Trophoblast cell (in vitro differentiated cells and primary cell): ENCODE data around the gene KAT6B.

Experiments
- DNase-seq, 2 donors: peaks; one replicate each; pipeline ENCODE4 v3.0.0-alpha.2; 2016
- H2AFZ ChIP-seq: 2 replicates; pipeline ENCODE4 v1.6.1; 2013; ENCODE audit warnings: low read length, moderate library complexity, mild to moderate bottlenecking; ENCODE audit not compliant: insufficient read depth, poor library complexity
- H2AK5ac ChIP-seq: 2 replicates; pipeline ENCODE4 v1.6.1; 2013; ENCODE audit warnings: mild to moderate bottlenecking, low read length
- H2BK120ac ChIP-seq: 2 replicates; pipeline ENCODE4 v1.6.1; 2013; ENCODE audit warnings: low read length, mild to moderate bottlenecking, moderate library complexity; ENCODE audit not compliant: insufficient read depth, poor library complexity
- H2BK12ac ChIP-seq: 2 replicates; pipeline ENCODE4 v1.6.1; 2013; ENCODE audit warnings: mild to moderate bottlenecking, low read length, moderate library complexity
- H2BK5ac ChIP-seq: 2 replicates; pipeline ENCODE4 v1.6.1; 2013; ENCODE audit warnings: low read length, low read depth, moderate library complexity, mild to moderate bottlenecking; ENCODE audit not compliant: poor library complexity
- H3K14ac ChIP-seq: 2 replicates; pipeline ENCODE4 v1.6.1; 2013; ENCODE audit warnings: mild to moderate bottlenecking, low read length
- H3K18ac ChIP-seq: 2 replicates; pipeline ENCODE4 v1.6.1; 2013; ENCODE audit warnings: mild to moderate bottlenecking, low read length
- H3K23ac ChIP-seq: 2 replicates; pipeline ENCODE4 v1.6.1; 2013; ENCODE audit warnings: low read length
- H3K27ac ChIP-seq: 2 replicates; pipeline ENCODE4 v1.5.1; 2013; ENCODE audit warnings: low read depth, mild to moderate bottlenecking, inconsistent platforms, low read length, moderate library complexity
- H3K27me3 ChIP-seq: 2 replicates; pipeline ENCODE4 v1.6.1; 2013; ENCODE audit warnings: inconsistent platforms, mild to moderate bottlenecking, low read length, moderate library complexity; ENCODE audit not compliant: insufficient read depth
- H3K36me3 ChIP-seq, 2 experiments: 1 replicate in 1 of 2; 2 replicates in 1 of 2; pipeline ENCODE4 v1.6.1; 2013; ENCODE audit warnings: low read length in 2 of 2, mild to moderate bottlenecking in 2 of 2, moderate library complexity in 1 of 2; ENCODE audit not compliant: insufficient read depth in 2 of 2, control insufficient read depth in 1 of 2
- H3K4ac ChIP-seq: 2 replicates; pipeline ENCODE4 v1.6.1; 2013; ENCODE audit warnings: low read depth, mild to moderate bottlenecking, low read length, moderate library complexity
- H3K4me1 ChIP-seq, 2 experiments: 1 replicate in 1 of 2; 2 replicates in 1 of 2; pipeline ENCODE4 v1.6.1; 2013; ENCODE audit warnings: low read length in 2 of 2, mild to moderate bottlenecking in 2 of 2, moderate library complexity in 1 of 2; ENCODE audit not compliant: insufficient read depth in 2 of 2, control insufficient read depth in 1 of 2
- H3K4me2 ChIP-seq: 2 replicates; pipeline ENCODE4 v1.6.1; 2013; ENCODE audit warnings: inconsistent platforms, mild to moderate bottlenecking, low read length, moderate library complexity
- H3K4me3 ChIP-seq: 2 replicates; pipeline ENCODE4 v1.5.1; 2013; ENCODE audit warnings: mild to moderate bottlenecking, low read depth, low read length, inconsistent platforms
- H3K79me1 ChIP-seq: one replicate; pipeline ENCODE4 v1.6.1; 2013; ENCODE audit warnings: low read length
- H3K79me2 ChIP-seq: 2 replicates; pipeline ENCODE4 v1.6.1; 2013; ENCODE audit warnings: low read length, mild to moderate bottlenecking; ENCODE audit not compliant: control insufficient read depth, insufficient read depth, poor library complexity
- H3K9ac ChIP-seq: 2 replicates; pipeline ENCODE4 v1.6.1; 2013; ENCODE audit warnings: mild to moderate bottlenecking, low read length
- H3K9me3 ChIP-seq: 2 replicates; pipeline ENCODE4 v1.6.1; 2013; ENCODE audit warnings: low read depth, mild to moderate bottlenecking, control low read depth, inconsistent platforms, low read length; ENCODE audit not compliant: insufficient read depth
- H4K12ac ChIP-seq: 2 replicates; pipeline ENCODE4 v1.6.1; 2013; ENCODE audit warnings: low read depth, mild to moderate bottlenecking, low read length, moderate library complexity
- H4K8ac ChIP-seq: 2 replicates; pipeline ENCODE4 v1.6.1; 2013; ENCODE audit warnings: low read depth, mild to moderate bottlenecking, low read length, moderate library complexity
- H4K91ac ChIP-seq: one replicate; pipeline ENCODE4 v1.6.1; 2013; ENCODE audit warnings: low read depth, mild to moderate bottlenecking, low read length, moderate library complexity
- WGBS: extraction: QIAGEN DNeasy Blood & Tissue Kit; methylation state at CpG from one replicate; pipeline ENCODE4 v1.1.7; 2013; ENCODE audit warnings: missing lambda C conversion rate; ENCODE audit not compliant: insufficient read length, insufficient coverage; ENCODE audit errors: extremely low coverage; 5-methylcytosine and 5-hydroxymethylcytosine counted together

KAT6B gene

DNA sequence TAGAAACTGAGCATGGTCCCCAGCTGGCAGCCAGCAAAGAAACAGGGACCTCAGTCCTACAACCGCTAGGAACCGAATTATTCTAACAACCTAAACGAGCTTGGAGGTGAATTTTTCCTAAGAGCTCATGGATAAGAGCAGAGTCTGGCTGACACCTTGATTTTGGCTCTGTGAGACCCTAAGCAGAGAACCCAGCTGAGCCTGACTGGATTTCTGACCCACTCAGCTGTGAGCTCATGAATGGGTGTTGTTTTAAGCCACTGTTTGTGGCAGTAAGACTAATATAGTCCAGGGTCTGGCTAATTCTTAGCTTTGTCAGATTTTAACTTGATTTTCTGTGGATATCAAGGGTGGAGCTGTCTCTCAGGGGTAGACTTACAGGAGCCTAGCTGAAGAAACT lies 77.1 kb downstream of the KAT6B start:
- H3K36me3 ChIP-seq: no peaks in the 10 kb centered on the region
- no peak overlapping the region for H3K14ac ChIP-seq
- no peaks in the 10 kb centered on the region for H3K9me3 ChIP-seq
- no peak overlapping the region for H4K12ac ChIP-seq
- H3K79me1 ChIP-seq: no peaks in the 10 kb centered on the region
- H2AK5ac ChIP-seq: no peak overlapping the region
- no peaks in the 10 kb centered on the region for H3K4me1 ChIP-seq
- no peaks in the 10 kb centered on the region for H3K27me3 ChIP-seq
- no peak overlapping the region for H2AFZ ChIP-seq
- no peak overlapping the region for H2BK5ac ChIP-seq
- H2BK120ac ChIP-seq: no peak overlapping the region
- WGBS: no CpG with 5 or more reads among the region's 3 CpGs
- H4K8ac ChIP-seq: no peak overlapping the region
- no peak overlapping the region for H3K4me2 ChIP-seq
- H3K79me2 ChIP-seq: no peaks in the 10 kb centered on the region
- no peak overlapping the region for H3K4me3 ChIP-seq
- no peak overlapping the region for H3K23ac ChIP-seq
- H3K27ac ChIP-seq: no peak overlapping the region
- no peak overlapping the region for H3K18ac ChIP-seq
- DNase-seq: no peak
- no peak overlapping the region for H2BK12ac ChIP-seq
- H3K9ac ChIP-seq: no peak overlapping the region
- H4K91ac ChIP-seq: no peak overlapping the region
- no peak overlapping the region for H3K4ac ChIP-seq

DNA sequence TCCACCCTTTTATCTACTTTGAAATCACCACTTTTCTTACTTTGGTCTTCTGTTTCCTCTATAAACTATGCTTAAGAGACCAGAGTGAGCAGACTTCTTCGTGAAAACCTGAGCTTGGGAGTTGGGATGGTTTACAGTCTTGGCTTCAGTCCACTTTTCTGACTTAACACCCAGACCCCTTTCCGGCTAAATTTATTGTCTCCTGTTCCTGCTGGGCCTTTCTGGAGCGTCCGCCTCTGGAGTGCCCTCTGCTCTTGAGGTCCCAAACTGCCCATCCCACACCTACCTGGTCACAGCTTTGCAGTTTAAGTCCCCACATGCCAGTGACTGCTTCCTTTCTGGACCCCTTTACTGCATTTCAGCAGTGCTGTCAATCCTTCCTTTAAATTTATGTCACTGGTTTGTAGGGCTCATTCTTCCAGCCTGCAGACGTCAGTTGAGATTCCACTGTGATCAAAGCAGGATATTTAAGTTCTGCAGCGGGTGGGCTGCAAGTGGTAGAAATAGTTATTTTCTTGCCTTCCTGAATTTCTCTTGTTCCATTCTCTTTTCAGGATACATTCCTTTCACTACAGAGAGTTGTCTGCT lies 80.3 kb downstream of the KAT6B start:
- Histone ChIP-seq H2AK5ac (no peak overlapping the region), H3K27ac (no peak overlapping the region), H3K4me3 (no peak overlapping the region), H3K18ac (no peak overlapping the region), H4K12ac (no peak overlapping the region), H2BK120ac (no peak overlapping the region), H3K4ac (no peak overlapping the region), H3K36me3 (no peaks in the 10 kb centered on the region), H3K23ac (no peak overlapping the region), H4K8ac (no peak overlapping the region), H3K4me2 (no peak overlapping the region), H4K91ac (no peak overlapping the region), H3K14ac (no peak overlapping the region), H3K79me2 (no peaks in the 10 kb centered on the region), H3K9me3 (no peaks in the 10 kb centered on the region), H2BK5ac (no peak overlapping the region), H2BK12ac (no peak overlapping the region), H3K4me1 (no peaks in the 10 kb centered on the region), H3K79me1 (no peaks in the 10 kb centered on the region), H3K9ac (no peak overlapping the region), H3K27me3 (no peaks in the 10 kb centered on the region), H2AFZ (no peak overlapping the region)
- no peak for DNase-seq
- WGBS: no CpG with 5 or more reads among the region's 6 CpGs

DNA sequence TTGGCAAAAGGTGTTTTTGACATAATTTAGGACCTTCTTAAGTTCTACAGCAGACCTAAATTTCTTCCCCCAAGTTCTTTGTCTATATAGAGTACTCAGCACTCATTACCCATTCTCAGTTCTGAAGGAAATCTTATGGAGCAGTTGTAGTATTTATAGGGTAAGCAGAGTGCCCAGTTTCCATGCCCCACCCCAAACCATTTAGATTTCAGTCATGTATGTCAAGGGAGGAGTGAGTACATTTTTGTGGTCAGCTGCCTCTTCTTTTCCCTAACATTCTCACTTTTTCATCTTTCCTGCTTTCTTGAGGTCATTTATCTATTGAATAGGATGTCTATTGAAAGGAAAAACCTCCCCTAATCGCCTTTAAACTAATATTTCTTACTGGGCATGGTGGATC lies 83.3 kb downstream of the KAT6B start:
- Histone ChIP-seq H2AK5ac (no peak overlapping the region), H3K79me1 (no peaks in the 10 kb centered on the region), H3K36me3 (no peaks in the 10 kb centered on the region), H2BK120ac (no peak overlapping the region), H3K27ac (no peak overlapping the region), H2AFZ (no peak overlapping the region), H4K91ac (no peak overlapping the region), H4K8ac (no peak overlapping the region), H3K23ac (no peak overlapping the region), H4K12ac (no peak overlapping the region), H3K4me2 (no peak overlapping the region), H3K9ac (no peak overlapping the region), H2BK12ac (no peak overlapping the region), H3K79me2 (no peaks in the 10 kb centered on the region), H3K9me3 (no peaks in the 10 kb centered on the region), H3K27me3 (no peaks in the 10 kb centered on the region), H2BK5ac (no peak overlapping the region), H3K14ac (no peak overlapping the region), H3K4me3 (no peak overlapping the region), H3K18ac (no peak overlapping the region), H3K4ac (no peak overlapping the region), H3K4me1 (no peaks in the 10 kb centered on the region)
- no peak for DNase-seq
- no CpG with 5 or more reads among the region's 1 CpG for WGBS

DNA sequence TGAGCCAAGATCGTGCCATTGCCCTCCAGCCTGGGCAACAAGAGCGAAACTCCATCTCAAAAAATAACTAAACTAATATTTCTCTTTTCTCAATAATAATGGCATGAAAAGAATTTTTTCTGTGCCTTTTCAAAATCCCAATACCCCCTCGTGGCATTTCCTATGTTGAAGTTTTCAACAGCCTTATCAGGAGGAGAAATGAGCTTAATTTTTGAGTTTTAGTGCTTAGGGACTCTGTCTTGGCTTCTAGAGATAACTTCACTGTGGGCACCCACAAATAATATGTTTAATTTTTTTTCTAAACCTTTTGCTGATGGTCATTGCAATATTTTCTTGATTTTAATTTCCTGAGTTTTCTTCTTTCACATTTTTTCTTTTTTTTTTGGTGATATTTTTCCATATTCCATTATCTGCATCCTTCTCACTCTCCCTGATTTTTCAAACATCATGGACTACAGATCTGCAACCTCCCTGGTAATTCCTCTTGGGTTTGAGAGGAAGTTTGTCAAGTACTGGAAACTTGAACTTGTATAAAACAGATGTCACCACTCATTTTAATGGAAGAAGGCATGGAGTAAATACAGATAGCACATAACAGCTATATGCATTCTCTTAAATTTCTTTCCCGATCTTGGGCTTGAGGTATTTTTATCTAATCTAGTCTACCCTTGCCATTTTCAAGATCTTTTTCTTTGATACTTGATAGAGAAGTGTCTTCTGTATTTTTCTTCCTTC lies 84.0 kb downstream of the KAT6B start:
- H3K9me3 ChIP-seq: no peaks in the 10 kb centered on the region
- H3K4me2 ChIP-seq: no peak overlapping the region
- H2BK5ac ChIP-seq: no peak overlapping the region
- no CpG with 5 or more reads among the region's 4 CpGs for WGBS
- no peak overlapping the region for H4K12ac ChIP-seq
- H3K23ac ChIP-seq: no peak overlapping the region
- H3K4me3 ChIP-seq: no peak overlapping the region
- H4K91ac ChIP-seq: no peak overlapping the region
- H3K18ac ChIP-seq: no peak overlapping the region
- H3K9ac ChIP-seq: no peak overlapping the region
- no peak overlapping the region for H2AFZ ChIP-seq
- H3K14ac ChIP-seq: no peak overlapping the region
- H3K79me2 ChIP-seq: no peaks in the 10 kb centered on the region
- H3K27ac ChIP-seq: no peak overlapping the region
- H3K4ac ChIP-seq: no peak overlapping the region
- H4K8ac ChIP-seq: no peak overlapping the region
- H3K79me1 ChIP-seq: no peaks in the 10 kb centered on the region
- H2AK5ac ChIP-seq: no peak overlapping the region
- H2BK12ac ChIP-seq: no peak overlapping the region
- H3K27me3 ChIP-seq: no peaks in the 10 kb centered on the region
- no peaks in the 10 kb centered on the region for H3K4me1 ChIP-seq
- no peaks in the 10 kb centered on the region for H3K36me3 ChIP-seq
- no peak for DNase-seq
- H2BK120ac ChIP-seq: no peak overlapping the region
